ENCODE results near the gene UCKL1.
"Not testable (repeated sequence)": the region's sequence is repeated elsewhere in the genome, so short reads cannot be mapped to it uniquely, and the experiment has no call there.

Gene UCKL1

GRCh38 chr20:63961664-63962425, 5.6 kb upstream of the UCKL1 start:
- Histone ChIP-seq H3K27me3 (replicated peaks; ENCODE audit: control insufficient read depth, insufficient read depth, low read length) (no peaks in the 10 kb centered on the region), H3K36me3 (ENCODE audit: control insufficient read depth, insufficient read depth, low read length) (peaks cover 27% of the 10 kb centered on the region), H3K4me3 (replicated peaks; ENCODE audit: low read depth, low read length) (no peak overlapping the region)
- no peak for TF ChIP-seq CTCF (IDR thresholded peaks at IDR 0.05; ENCODE audit: insufficient read depth, low read length, poor library complexity, severe bottlenecking)
- no peak for DNase-seq (ENCODE audit: extremely low read depth, insufficient read length)

GRCh38 chr20:63960654-63961621, 4.7 kb upstream of the UCKL1 start:
- peaks cover 19% of the 10 kb centered on the region for H3K36me3 ChIP-seq (ENCODE audit: control insufficient read depth, insufficient read depth, low read length)
- not testable (repeated sequence) for DNase-seq (ENCODE audit: extremely low read depth, insufficient read length); H3K27me3 ChIP-seq (replicated peaks; ENCODE audit: control insufficient read depth, insufficient read depth, low read length); H3K4me3 ChIP-seq (replicated peaks; ENCODE audit: low read depth, low read length)

- peaks cover 19% of the 10 kb centered on the region for H3K36me3 ChIP-seq (ENCODE audit: control insufficient read depth, insufficient read depth, low read length)
- H3K27me3 ChIP-seq (replicated peaks; ENCODE audit: control insufficient read depth, insufficient read depth, low read length): no peaks in the 10 kb centered on the region
- no peak for DNase-seq (ENCODE audit: extremely low read depth, insufficient read length)
- no peak for TF ChIP-seq CTCF (IDR thresholded peaks at IDR 0.05; ENCODE audit: insufficient read depth, low read length, poor library complexity, severe bottlenecking)
- no peak overlapping the region for H3K4me3 ChIP-seq (replicated peaks; ENCODE audit: low read depth, low read length)
Measured at GRCh38 chr20:63959699-63960075, 3.5 kb upstream of the UCKL1 start.

- no peak for TF ChIP-seq CTCF (IDR thresholded peaks at IDR 0.05; ENCODE audit: insufficient read depth, low read length, poor library complexity, severe bottlenecking)
- H3K36me3 ChIP-seq (ENCODE audit: control insufficient read depth, insufficient read depth, low read length): peaks cover 19% of the 10 kb centered on the region
- DNase-seq (ENCODE audit: extremely low read depth, insufficient read length): no peak
Measured at GRCh38 chr20:63958964-63959698, 2.9 kb upstream of the UCKL1 start.

GRCh38 chr20:63958471-63958870, 2.3 kb upstream of the UCKL1 start:
- DNase-seq (ENCODE audit: extremely low read depth, insufficient read length): no peak
- no peak for TF ChIP-seq CTCF (IDR thresholded peaks at IDR 0.05; ENCODE audit: insufficient read depth, low read length, poor library complexity, severe bottlenecking)
- Histone ChIP-seq H3K36me3 (ENCODE audit: control insufficient read depth, insufficient read depth, low read length) (peaks cover 13% of the 10 kb centered on the region), H3K27me3 (replicated peaks; ENCODE audit: control insufficient read depth, insufficient read depth, low read length) (no peaks in the 10 kb centered on the region), H3K4me3 (replicated peaks; ENCODE audit: low read depth, low read length) (no peak overlapping the region)

More at GRCh38 chr20:63958964-63959698, 2.9 kb upstream of the UCKL1 start:
- Histone ChIP-seq H3K4me3 (replicated peaks; ENCODE audit: low read depth, low read length) (no peak overlapping the region), H3K27me3 (replicated peaks; ENCODE audit: control insufficient read depth, insufficient read depth, low read length) (no peaks in the 10 kb centered on the region)

All from GM06990 (cell line).